ENCODE measurements around the gene ENAH. TPM values are rescaled to one million over a fixed set of nuclear protein-coding genes. Genes with fewer than 3 reads are reported as not detected.

ENAH gene
- total and polyA plus RNA-seq, 2 experiments from 2014 or later, result 109 to 184 TPM

GRCh38 chr1:225595974-225596551 lies 56.9 kb downstream of the ENAH start:
- Mint-ChIP-seq H3K27ac (no peak overlapping the region), H3K36me3 (ENCODE audit: low read depth) (peaks cover 22% of the 10 kb centered on the region), H3K4me1 (peaks cover 46% of the 10 kb centered on the region), H3K27me3 (ENCODE audit: insufficient read depth, low read depth, poor library complexity) (peaks cover 2% of the 10 kb centered on the region), H3K9me3 (peaks cover 11% of the 10 kb centered on the region; the same call in 2 of the 3 replicates), H3K4me3 (no peak overlapping the region)
- H3F3A ChIP-seq (replicated peaks; ENCODE audit: low read depth), result no peaks in the 10 kb centered on the region
- no peak for ATAC-seq
- no peak for TF ChIP-seq NANOG (IDR thresholded peaks at IDR 0.05; ENCODE audit: borderline replicate concordance)
- no peak for TF ChIP-seq ZNF331 (CRISPR knock-in tag; IDR thresholded peaks at IDR 0.05; ENCODE audit: low read depth)
- no peak for TF ChIP-seq POLR2AphosphoS5 (IDR thresholded peaks at IDR 0.05; ENCODE audit: low read depth)
- TF ChIP-seq EZH2 (IDR thresholded peaks at IDR 0.05; ENCODE audit: low read depth, unreplicated experiment), result no peak
- TF ChIP-seq STAT1 (IDR thresholded peaks at IDR 0.05; ENCODE audit: unreplicated experiment), result no peak
- no peak for TF ChIP-seq CTCF (conservative IDR thresholded peaks at IDR 0.05; ENCODE audit: low read depth in 2 of 2)
- TF ChIP-seq JUNB (IDR thresholded peaks at IDR 0.05; ENCODE audit: unreplicated experiment), result no peak
- no peak for TF ChIP-seq ETS1 (IDR thresholded peaks at IDR 0.05)
- TF ChIP-seq ZNF114 (CRISPR knock-in tag; IDR thresholded peaks at IDR 0.05), result no peak
- TF ChIP-seq ZNF462 (CRISPR knock-in tag; IDR thresholded peaks at IDR 0.05), result no peak
- TF ChIP-seq REST (IDR thresholded peaks at IDR 0.05; ENCODE audit: unreplicated experiment), result no peak
- no peak for TF ChIP-seq EZH2phosphoT487 (IDR thresholded peaks at IDR 0.05; ENCODE audit: unreplicated experiment)
- TF ChIP-seq CREB1 (CRISPR knock-in tag; IDR thresholded peaks at IDR 0.05; ENCODE audit: low read depth), result no peak
- peaks cover 8% of the 10 kb centered on the region; the same call in 1 of the 2 replicates for H3K4me1 ChIP-seq (ENCODE audit: insufficient read depth)
- H4K20me1 ChIP-seq (replicated peaks; ENCODE audit: insufficient read depth), result peaks cover 69% of the 10 kb centered on the region
- no peak overlapping the region for H3K27ac ChIP-seq (ENCODE audit: low read depth)
- H3K36me3 ChIP-seq (ENCODE audit: insufficient read depth), result no peaks in the 10 kb centered on the region
- no peaks in the 10 kb centered on the region for H3K9me2 ChIP-seq (ENCODE audit: insufficient read depth)
- H2AFZ ChIP-seq, result no peak overlapping the region
- H3K4me2 ChIP-seq, result no peak overlapping the region
- H3K4me3 ChIP-seq, result no peak overlapping the region
- H3K27me3 ChIP-seq (ENCODE audit: insufficient read depth), result no peaks in the 10 kb centered on the region
- no peak for DNase-seq (ENCODE audit: low spot score)
- H3K79me2 ChIP-seq (replicated peaks; ENCODE audit: insufficient read depth), result peaks cover 100% of the 10 kb centered on the region
